ENCODE results near the gene LAMA3. TPM values are rescaled to one million over a fixed set of nuclear protein-coding genes. Genes with fewer than 3 reads are reported as not detected.
A peak's percentile ranks its signal among the peaks of the same experiment; 100 is the strongest.

LAMA3 gene
- total and polyA plus RNA-seq, 8 donors = 2.1 to 13.9 (median 5.1) TPM

GRCh38 chr18:23822590-23823385 lies 133.5 kb downstream of the LAMA3 start:
- WGBS, 2 donors = 68 to 71% methylated on average over 10 of the region's 10 CpGs
- H3K27ac ChIP-seq = no peak overlapping the region
- no peak for TF ChIP-seq CTCF (IDR thresholded peaks at IDR 0.05)
- ATAC-seq = peak in 2 of 4 donors; percentile 46 to 59
- no peaks in the 10 kb centered on the region for H3K4me1 ChIP-seq
- H3K27me3 ChIP-seq = no peaks in the 10 kb centered on the region
- H3K36me3 ChIP-seq = no peaks in the 10 kb centered on the region
- intact Hi-C loops (cut with DNase I) = no loop called here
- FAIRE-seq = no peak
- no peak overlapping the region for H3K4me3 ChIP-seq
- H3K9me3 ChIP-seq = no peaks in the 10 kb centered on the region
- peak in 1 of 6 donors; percentile 14 for DNase-seq

GRCh38 chr18:23824240-23824639 lies 135.0 kb downstream of the LAMA3 start:
- WGBS, 2 donors = 79 to 87% methylated on average over 2 of the region's 2 CpGs
- Histone ChIP-seq H3K27ac (no peak overlapping the region), H3K36me3 (no peaks in the 10 kb centered on the region), H3K4me1 (no peaks in the 10 kb centered on the region), H3K27me3 (no peaks in the 10 kb centered on the region), H3K9me3 (no peaks in the 10 kb centered on the region), H3K4me3 (no peak overlapping the region)
- ATAC-seq (no peak), DNase-seq (no peak), FAIRE-seq (no peak)
- intact Hi-C loops (cut with DNase I) = no loop called here
- TF ChIP-seq CTCF (IDR thresholded peaks at IDR 0.05) = no peak

- no peak for TF ChIP-seq CTCF (IDR thresholded peaks at IDR 0.05)
- Histone ChIP-seq H3K27me3 (no peaks in the 10 kb centered on the region), H3K36me3 (no peaks in the 10 kb centered on the region), H3K4me1 (no peaks in the 10 kb centered on the region), H3K27ac (no peak overlapping the region), H3K4me3 (no peak overlapping the region), H3K9me3 (no peaks in the 10 kb centered on the region)
- no peak for FAIRE-seq
- DNase-seq = no peak
- peak in 1 of 4 donors; percentile 65 for ATAC-seq
- WGBS, 2 donors = 86 to 90% methylated on average over 1 of the region's 1 CpG
- intact Hi-C loops (cut with DNase I) = no loop called here
These were observed 135.4 kb downstream of the LAMA3 start for GRCh38 chr18:23824669-23825068.

- ATAC-seq (no peak), FAIRE-seq (no peak), DNase-seq (no peak)
- Histone ChIP-seq H3K4me1 (no peaks in the 10 kb centered on the region), H3K4me3 (no peak overlapping the region), H3K36me3 (no peaks in the 10 kb centered on the region), H3K27me3 (no peaks in the 10 kb centered on the region), H3K9me3 (no peaks in the 10 kb centered on the region), H3K27ac (no peak overlapping the region)
- WGBS, 2 donors = 93 to 97% methylated on average over 2 of the region's 2 CpGs
- intact Hi-C loops (cut with DNase I) = no loop called here
- no peak for TF ChIP-seq CTCF (IDR thresholded peaks at IDR 0.05)
These were observed 136.2 kb downstream of the LAMA3 start for GRCh38 chr18:23825496-23825895.

DNA sequence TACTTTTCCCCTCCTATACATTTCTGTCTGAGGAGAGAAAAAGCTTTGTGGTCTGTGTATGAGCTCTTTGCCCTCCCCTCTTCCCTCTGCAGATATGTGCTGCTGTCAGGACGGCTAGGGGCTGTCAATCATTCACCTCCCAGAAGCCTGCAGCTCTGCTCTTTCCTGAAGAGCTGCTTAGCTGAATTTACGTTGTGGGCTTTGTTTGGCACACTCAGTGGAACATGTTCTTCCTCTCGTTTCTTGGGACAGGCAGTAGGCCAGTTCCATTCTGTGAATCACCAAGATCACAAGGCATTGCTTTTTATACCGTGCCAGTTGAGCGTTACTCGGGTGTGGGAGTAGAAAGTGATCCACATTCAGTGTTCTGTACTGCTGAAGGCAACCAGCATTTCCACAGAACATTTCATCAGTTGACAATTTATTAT lies 136.7 kb downstream of the LAMA3 start:
- no peak overlapping the region for H3K4me3 ChIP-seq
- H3K9me3 ChIP-seq = no peaks in the 10 kb centered on the region
- no peak for TF ChIP-seq CTCF (IDR thresholded peaks at IDR 0.05)
- ATAC-seq (peak in 3 of 4 donors; percentile 45 to 69 (median 60)), DNase-seq (no peak), FAIRE-seq (no peak)
- intact Hi-C loops (cut with DNase I) = no loop called here
- H3K27ac ChIP-seq = no peak overlapping the region
- H3K27me3 ChIP-seq = no peaks in the 10 kb centered on the region
- 52 to 65% methylated on average over 6 of the region's 6 CpGs for WGBS, 2 donors
- H3K4me1 ChIP-seq = no peaks in the 10 kb centered on the region
- H3K36me3 ChIP-seq = no peaks in the 10 kb centered on the region
